ENCODE measurements around the gene TADA1.

TADA1 gene

DNA sequence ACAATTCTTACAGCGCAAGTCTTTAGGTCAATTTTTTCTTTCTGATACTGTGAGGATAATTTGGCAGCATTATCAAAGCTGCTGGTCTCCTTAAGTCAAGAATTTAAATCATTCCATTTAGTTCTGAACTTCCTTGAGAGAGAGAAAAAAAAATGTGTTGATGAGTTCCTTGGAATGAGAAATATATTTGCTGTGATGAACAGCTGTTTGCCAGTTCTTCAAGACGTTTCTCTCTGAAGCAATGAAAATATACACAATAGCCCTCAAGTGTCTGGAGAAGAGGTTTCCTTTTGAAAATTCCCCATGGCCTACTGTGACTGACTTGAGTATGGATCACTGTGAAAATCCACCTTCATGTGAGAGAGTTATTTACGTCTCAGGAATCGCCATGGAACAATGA, 31.0 kb upstream of the TADA1 start:
- TF ChIP-seq, protein P1, sequence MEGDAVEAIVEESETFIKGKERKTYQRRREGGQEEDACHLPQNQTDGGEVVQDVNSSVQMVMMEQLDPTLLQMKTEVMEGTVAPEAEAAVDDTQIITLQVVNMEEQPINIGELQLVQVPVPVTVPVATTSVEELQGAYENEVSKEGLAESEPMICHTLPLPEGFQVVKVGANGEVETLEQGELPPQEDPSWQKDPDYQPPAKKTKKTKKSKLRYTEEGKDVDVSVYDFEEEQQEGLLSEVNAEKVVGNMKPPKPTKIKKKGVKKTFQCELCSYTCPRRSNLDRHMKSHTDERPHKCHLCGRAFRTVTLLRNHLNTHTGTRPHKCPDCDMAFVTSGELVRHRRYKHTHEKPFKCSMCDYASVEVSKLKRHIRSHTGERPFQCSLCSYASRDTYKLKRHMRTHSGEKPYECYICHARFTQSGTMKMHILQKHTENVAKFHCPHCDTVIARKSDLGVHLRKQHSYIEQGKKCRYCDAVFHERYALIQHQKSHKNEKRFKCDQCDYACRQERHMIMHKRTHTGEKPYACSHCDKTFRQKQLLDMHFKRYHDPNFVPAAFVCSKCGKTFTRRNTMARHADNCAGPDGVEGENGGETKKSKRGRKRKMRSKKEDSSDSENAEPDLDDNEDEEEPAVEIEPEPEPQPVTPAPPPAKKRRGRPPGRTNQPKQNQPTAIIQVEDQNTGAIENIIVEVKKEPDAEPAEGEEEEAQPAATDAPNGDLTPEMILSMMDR (conservative IDR thresholded peaks at IDR 0.05; ENCODE audit: control insufficient read depth, insufficient read depth, low read depth, low read length): no peak
- H3K4me3 ChIP-seq (ENCODE audit: control insufficient read depth, low read depth, low read length): no peak overlapping the region
- DNase-seq (ENCODE audit: low read depth): no peak

GRCh38 chr1:166906647-166907046, 30.6 kb upstream of the TADA1 start:
- TF ChIP-seq, protein P1 (conservative IDR thresholded peaks at IDR 0.05; ENCODE audit: control insufficient read depth, insufficient read depth, low read depth, low read length): no peak
- no peak overlapping the region for H3K4me3 ChIP-seq (ENCODE audit: control insufficient read depth, low read depth, low read length)
- DNase-seq (ENCODE audit: low read depth): no peak

DNA sequence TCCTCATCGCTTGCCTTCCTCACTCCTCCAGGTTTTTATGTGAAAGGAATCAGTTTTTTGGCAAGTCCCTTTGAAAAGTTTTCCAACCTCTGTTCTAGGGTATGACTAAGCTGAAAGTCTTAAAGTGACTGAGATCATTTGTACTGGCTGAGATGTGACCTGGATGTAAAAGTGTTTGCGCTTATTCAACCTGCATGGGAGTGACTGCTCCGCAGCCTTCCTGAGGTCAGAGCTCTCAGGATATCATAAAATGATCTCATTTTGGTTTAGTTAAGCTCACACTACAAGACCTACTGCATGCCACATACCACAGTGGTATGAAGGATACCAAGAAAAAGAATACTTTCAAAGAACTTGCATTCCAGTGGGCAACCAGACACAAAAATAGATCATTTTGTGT, 29.8 kb upstream of the TADA1 start:
- TF ChIP-seq, protein P1 (conservative IDR thresholded peaks at IDR 0.05; ENCODE audit: control insufficient read depth, insufficient read depth, low read depth, low read length): no peak
- peak; percentile 56 for DNase-seq (ENCODE audit: low read depth)
- H3K4me3 ChIP-seq (ENCODE audit: control insufficient read depth, low read depth, low read length): no peak overlapping the region

- TF ChIP-seq, protein P1 (conservative IDR thresholded peaks at IDR 0.05; ENCODE audit: control insufficient read depth, insufficient read depth, low read depth, low read length): no peak
- peak; percentile 11 for DNase-seq (ENCODE audit: low read depth)
- H3K4me3 ChIP-seq (ENCODE audit: control insufficient read depth, low read depth, low read length): no peak overlapping the region
Observed at GRCh38 chr1:166905136-166905535, 29.1 kb upstream of the TADA1 start.

- TF ChIP-seq, protein P1 (conservative IDR thresholded peaks at IDR 0.05; ENCODE audit: control insufficient read depth, insufficient read depth, low read depth, low read length): no peak
- no peak overlapping the region for H3K4me3 ChIP-seq (ENCODE audit: control insufficient read depth, low read depth, low read length)
- DNase-seq (ENCODE audit: low read depth): no peak
Observed at GRCh38 chr1:166903232-166903631, 27.2 kb upstream of the TADA1 start.

DNA sequence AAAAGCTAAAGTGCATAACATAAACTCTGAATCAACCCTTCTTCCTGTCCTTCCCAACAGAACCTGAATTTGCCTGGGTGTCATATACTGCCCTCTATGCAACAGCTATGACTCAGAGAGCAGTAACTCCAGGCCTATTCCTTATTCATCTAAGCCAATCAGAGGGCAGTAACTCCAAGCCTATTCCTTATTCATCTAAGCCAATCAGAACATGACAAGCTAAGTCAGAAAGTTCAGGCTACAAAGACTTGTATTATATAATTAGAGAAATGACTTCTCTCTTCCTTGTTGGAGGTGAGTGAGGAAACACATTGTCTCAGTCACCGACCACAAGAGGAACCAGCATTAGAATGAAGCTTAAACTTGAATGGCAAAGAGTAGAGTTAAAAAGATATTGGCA, 26.2 kb upstream of the TADA1 start:
- TF ChIP-seq, protein P1 (conservative IDR thresholded peaks at IDR 0.05; ENCODE audit: control insufficient read depth, insufficient read depth, low read depth, low read length): no peak
- DNase-seq (ENCODE audit: low read depth): peak; percentile 60
- no peak overlapping the region for H3K4me3 ChIP-seq (ENCODE audit: control insufficient read depth, low read depth, low read length)

GRCh38 chr1:166900987-166901386, 24.9 kb upstream of the TADA1 start:
- TF ChIP-seq, protein P1 (conservative IDR thresholded peaks at IDR 0.05; ENCODE audit: control insufficient read depth, insufficient read depth, low read depth, low read length): no peak
- H3K4me3 ChIP-seq (ENCODE audit: control insufficient read depth, low read depth, low read length): no peak overlapping the region
- DNase-seq (ENCODE audit: low read depth): no peak

Data from fibroblast of mammary gland (primary cell).